Measurements from ENCODE around the gene INPP5A.
"Not testable (repeated sequence)": the region's sequence is repeated elsewhere in the genome, so short reads cannot be mapped to it uniquely, and the experiment has no call there.

DNA sequence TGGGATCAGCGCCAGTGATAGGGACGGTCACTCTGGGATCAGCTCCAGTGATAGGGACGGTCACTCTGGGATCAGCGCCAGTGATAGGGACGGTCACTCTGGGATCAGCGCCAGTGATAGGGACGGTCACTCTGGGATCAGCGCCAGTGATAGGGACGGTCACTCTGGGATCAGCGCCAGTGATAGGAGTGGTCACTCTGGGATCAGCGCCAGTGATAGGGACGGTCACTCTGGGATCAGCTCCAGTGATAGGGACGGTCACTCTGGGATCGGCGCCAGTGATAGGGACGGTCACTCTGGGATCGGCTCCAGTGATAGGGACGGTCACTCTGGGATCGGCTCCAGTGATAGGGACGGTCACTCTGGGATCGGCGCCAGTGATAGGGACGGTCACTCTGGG lies 32.0 kb upstream of the INPP5A start:
- TF ChIP-seq, protein P1, sequence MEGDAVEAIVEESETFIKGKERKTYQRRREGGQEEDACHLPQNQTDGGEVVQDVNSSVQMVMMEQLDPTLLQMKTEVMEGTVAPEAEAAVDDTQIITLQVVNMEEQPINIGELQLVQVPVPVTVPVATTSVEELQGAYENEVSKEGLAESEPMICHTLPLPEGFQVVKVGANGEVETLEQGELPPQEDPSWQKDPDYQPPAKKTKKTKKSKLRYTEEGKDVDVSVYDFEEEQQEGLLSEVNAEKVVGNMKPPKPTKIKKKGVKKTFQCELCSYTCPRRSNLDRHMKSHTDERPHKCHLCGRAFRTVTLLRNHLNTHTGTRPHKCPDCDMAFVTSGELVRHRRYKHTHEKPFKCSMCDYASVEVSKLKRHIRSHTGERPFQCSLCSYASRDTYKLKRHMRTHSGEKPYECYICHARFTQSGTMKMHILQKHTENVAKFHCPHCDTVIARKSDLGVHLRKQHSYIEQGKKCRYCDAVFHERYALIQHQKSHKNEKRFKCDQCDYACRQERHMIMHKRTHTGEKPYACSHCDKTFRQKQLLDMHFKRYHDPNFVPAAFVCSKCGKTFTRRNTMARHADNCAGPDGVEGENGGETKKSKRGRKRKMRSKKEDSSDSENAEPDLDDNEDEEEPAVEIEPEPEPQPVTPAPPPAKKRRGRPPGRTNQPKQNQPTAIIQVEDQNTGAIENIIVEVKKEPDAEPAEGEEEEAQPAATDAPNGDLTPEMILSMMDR (IDR thresholded peaks at IDR 0.05) = not testable (repeated sequence)
- not testable (repeated sequence) for TF ChIP-seq EZH2 (IDR thresholded peaks at IDR 0.05; ENCODE audit: borderline replicate concordance, insufficient read depth, low read depth, low read length, poor library complexity, severe bottlenecking)
